Stimulated activated CD4-positive, alpha-beta T cell treated with anti-CD3 and anti-CD28 coated beads, Interleukin-1b, Interleukin-23, amount 100 ng/mL, for 1 hour (primary cell): ENCODE data around the gene CALCA.

Experiments used
- DNase-seq, 2 donors: peaks; one replicate each; pipeline ENCODE4 v3.0.0-alpha.2; 2020; ENCODE audit warnings: low read depth in 2 of 2

The CALCA gene

DNA sequence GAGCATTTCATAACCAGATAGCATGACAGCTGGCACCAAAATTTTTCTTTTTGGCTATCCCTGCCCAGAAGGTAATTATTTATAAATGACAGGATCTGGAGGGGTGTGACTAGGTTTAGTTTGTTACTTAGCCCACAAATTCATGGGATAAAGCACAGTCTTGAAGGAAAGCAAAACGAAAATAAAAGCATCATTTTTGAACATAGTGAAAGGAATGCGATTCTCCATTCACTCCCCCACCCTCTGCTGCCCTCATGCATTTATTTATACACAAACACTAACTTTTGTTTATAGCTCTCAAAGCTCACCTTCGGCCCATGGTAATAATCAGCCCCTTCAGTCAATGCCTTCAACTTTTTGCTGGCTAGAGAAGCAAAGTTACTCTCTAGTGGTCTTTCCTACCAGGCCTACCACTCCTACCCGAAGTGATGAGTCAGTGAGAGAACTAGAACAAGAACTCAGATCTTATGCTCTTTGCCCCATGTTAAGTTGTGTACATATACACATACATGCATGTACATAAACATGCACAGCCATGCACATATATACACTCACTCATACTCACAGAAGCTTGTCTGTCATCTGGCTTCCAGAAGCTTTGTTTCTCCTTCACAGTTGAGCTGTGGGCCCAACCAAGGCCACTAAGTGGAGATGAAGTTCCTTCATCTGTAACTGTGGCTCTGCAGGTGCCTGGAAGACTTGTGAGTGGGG lies 22.6 kb downstream of the CALCA start:
- no peak for DNase-seq

DNA sequence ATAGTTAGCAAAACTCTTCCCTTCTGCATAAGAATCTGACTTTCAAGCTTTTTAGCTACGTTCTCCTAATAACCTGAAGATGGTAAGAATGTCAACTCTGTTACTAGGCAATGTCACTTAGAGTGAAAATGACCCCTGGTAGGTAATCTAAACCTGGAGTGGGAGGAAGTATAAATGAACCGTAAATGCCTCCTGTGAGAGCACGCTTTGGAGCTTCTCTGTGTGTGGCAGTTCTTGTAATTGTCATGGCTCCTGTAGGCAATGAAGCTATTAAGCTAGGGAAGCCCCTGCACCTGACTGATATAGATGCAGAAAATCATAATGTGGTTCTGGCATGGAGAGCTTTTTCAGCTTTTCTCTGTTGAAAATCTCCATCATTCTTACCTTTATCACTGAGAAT lies 29.4 kb downstream of the CALCA start:
- DNase-seq: no peak

DNA sequence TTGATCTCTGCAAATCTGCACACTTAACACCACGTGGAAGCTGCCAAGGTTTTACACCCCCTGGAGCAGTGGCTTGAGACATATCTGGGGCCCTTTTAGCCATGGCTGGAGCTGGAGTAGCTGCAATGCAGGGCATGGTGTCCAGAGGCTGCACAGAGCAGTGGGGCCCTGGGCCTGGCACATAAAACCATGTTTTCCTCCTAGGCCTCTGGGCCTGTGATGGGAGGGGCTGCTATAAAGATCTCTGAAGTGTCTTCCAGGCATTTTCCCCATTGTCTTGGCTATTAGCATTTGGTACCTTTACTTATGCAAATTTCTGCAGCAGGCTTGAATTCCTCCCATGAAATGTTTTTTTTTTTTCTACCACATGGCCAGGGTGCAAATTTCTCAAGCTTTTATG lies 33.2 kb downstream of the CALCA start:
- DNase-seq: no peak

- no peak for DNase-seq
Observed at GRCh38 chr11:14934641-14935351, 37.4 kb downstream of the CALCA start.

GRCh38 chr11:14932447-14932846 lies 39.7 kb downstream of the CALCA start:
- DNase-seq: no peak

DNA sequence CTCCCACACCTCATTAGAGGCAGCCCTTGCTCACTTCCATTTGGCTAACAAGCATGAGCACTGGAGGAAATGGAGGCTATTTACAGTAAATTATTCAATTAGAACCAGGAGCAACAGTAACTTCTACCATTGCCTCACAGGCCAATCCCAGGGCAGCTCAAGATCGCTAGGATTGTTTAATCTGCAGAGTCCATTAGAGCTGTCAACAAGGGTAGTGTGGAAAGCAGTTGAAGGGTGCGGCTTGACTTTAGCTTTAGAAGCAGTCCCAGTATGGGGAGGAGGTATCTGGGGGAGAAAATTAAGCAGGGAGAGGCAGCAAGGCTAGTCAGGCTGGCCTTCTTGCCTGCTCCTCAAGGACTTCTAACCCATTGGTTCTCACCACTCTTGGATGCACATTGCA lies 41.8 kb downstream of the CALCA start:
- DNase-seq: no peak

DNA sequence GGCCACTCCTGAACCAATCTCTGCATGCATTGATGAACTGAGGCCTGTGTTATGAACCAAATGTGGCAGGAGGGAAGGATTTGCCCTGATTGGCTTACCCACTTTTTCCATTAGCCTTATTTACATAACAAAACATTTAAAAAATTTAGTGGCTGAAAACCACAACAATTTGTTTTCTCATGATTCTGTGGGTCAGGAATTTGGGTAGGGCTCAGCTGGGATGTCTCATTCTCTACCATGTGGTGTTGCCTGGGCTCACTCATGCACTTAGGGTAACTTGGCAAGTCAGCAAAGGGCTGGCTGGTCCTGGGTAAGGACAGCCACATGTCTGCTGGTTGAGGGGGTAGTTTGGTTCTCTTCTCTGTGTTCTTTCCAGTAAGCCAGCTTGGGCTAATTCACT lies 45.0 kb downstream of the CALCA start:
- no peak for DNase-seq

DNA sequence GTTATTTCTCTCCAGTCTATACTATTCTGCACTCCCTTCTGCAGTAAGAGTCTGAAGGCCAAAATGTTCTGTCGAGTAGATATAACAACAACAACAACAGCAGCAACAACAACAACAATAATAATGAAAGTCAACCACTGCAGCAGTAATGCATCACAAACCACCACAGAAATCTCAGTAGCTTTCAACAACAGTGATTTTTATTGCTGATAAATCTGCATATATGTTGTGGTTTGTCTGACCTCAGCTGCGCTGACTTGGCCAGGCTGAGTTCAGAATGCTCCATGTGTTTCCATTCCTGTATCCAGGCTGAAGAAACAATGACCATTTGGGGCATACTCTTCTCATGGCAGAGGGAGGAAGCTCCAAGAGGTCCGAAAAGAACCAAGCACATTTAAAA lies 47.8 kb downstream of the CALCA start:
- DNase-seq: no peak
